GM06990 (cell line): ENCODE data around the gene STT3A.

ENCODE experiments used
- DNase-seq: peaks from one replicate; pipeline ENCODE4 v3.0.0-alpha.2; 2011; ENCODE audit not compliant: insufficient read length; ENCODE audit errors: extremely low read depth
- H3K27me3 ChIP-seq: replicated peaks from 2 replicates; pipeline ENCODE4 v1.6.0; 2011; ENCODE audit warnings: low read length; ENCODE audit not compliant: control insufficient read depth, insufficient read depth
- H3K36me3 ChIP-seq: 2 replicates; pipeline ENCODE4 v1.5.1; 2011; ENCODE audit warnings: low read length; ENCODE audit not compliant: control insufficient read depth, insufficient read depth
- H3K4me3 ChIP-seq: replicated peaks from 2 replicates; pipeline ENCODE4 v1.5.1; 2011; ENCODE audit warnings: low read depth, mild to moderate bottlenecking, control low read depth, low read length
- CTCF ChIP-seq: IDR thresholded peaks from 2 replicates; pipeline ENCODE4 v1.5.1; 2011; ENCODE audit warnings: low read length, control low read depth, mild to moderate bottlenecking, inconsistent platforms; ENCODE audit not compliant: insufficient read depth, poor library complexity, severe bottlenecking

Gene STT3A

GRCh38 chr11:125592305-125593113, at the start of gene STT3A:
Gene STT3A, plus strand, starts transcription at chr11:125592852. Its CDS starts 3,064 bp downstream, at chr11:125595916.
- H3K4me3 ChIP-seq: peak within 1 kb of the TSS; percentile 100
- H3K36me3 ChIP-seq: peaks cover 2% of the 10 kb centered on the region; the same call in 1 of the 2 replicates
- TF ChIP-seq CTCF: no peak
- DNase-seq: peak; percentile 97
- H3K27me3 ChIP-seq: no peaks in the 10 kb centered on the region

- no peak for TF ChIP-seq CTCF
- H3K27me3 ChIP-seq: no peaks in the 10 kb centered on the region
- DNase-seq: no peak
- no peaks in the 10 kb centered on the region for H3K36me3 ChIP-seq
- no peak overlapping the region for H3K4me3 ChIP-seq
These were observed 41.9 kb upstream of the STT3A start for GRCh38 chr11:125550780-125551179.

GRCh38 chr11:125551835-125552342, 40.8 kb upstream of the STT3A start:
- Histone ChIP-seq H3K36me3 (no peaks in the 10 kb centered on the region), H3K4me3 (no peak overlapping the region), H3K27me3 (no peaks in the 10 kb centered on the region)
- TF ChIP-seq CTCF: no peak
- DNase-seq: no peak

GRCh38 chr11:125552927-125553326, 39.7 kb upstream of the STT3A start:
- no peak for DNase-seq
- H3K27me3 ChIP-seq: no peaks in the 10 kb centered on the region
- H3K36me3 ChIP-seq: no peaks in the 10 kb centered on the region
- H3K4me3 ChIP-seq: no peak overlapping the region
- no peak for TF ChIP-seq CTCF

GRCh38 chr11:125553357-125553756, 39.3 kb upstream of the STT3A start:
- DNase-seq: no peak
- TF ChIP-seq CTCF: no peak
- H3K36me3 ChIP-seq: no peaks in the 10 kb centered on the region
- H3K4me3 ChIP-seq: no peak overlapping the region
- H3K27me3 ChIP-seq: no peaks in the 10 kb centered on the region
